ENCODE data around the gene COL5A2.

Gene COL5A2

GRCh38 chr2:189124175-189124574 lies 55.4 kb downstream of the COL5A2 start:
- no peak for DNase-seq (ENCODE audit: low read depth)
- H3K4me3 ChIP-seq (ENCODE audit: control insufficient read depth, low read depth, low read length): no peak overlapping the region
- TF ChIP-seq CTCF (conservative IDR thresholded peaks at IDR 0.05; ENCODE audit: control insufficient read depth, insufficient read depth, low read depth, low read length): no peak

- no peak for DNase-seq (ENCODE audit: low read depth)
- H3K4me3 ChIP-seq (ENCODE audit: control insufficient read depth, low read depth, low read length): no peak overlapping the region
- no peak for TF ChIP-seq CTCF (conservative IDR thresholded peaks at IDR 0.05; ENCODE audit: control insufficient read depth, insufficient read depth, low read depth, low read length)
Observed at GRCh38 chr2:189118386-189118785, 61.2 kb downstream of the COL5A2 start.

GRCh38 chr2:189116979-189117378 lies 62.6 kb downstream of the COL5A2 start:
- DNase-seq (ENCODE audit: low read depth): peak; percentile 45
- H3K4me3 ChIP-seq (ENCODE audit: control insufficient read depth, low read depth, low read length): no peak overlapping the region
- no peak for TF ChIP-seq CTCF (conservative IDR thresholded peaks at IDR 0.05; ENCODE audit: control insufficient read depth, insufficient read depth, low read depth, low read length)

- TF ChIP-seq CTCF (conservative IDR thresholded peaks at IDR 0.05; ENCODE audit: control insufficient read depth, insufficient read depth, low read depth, low read length): no peak
- peak; percentile 41 for DNase-seq (ENCODE audit: low read depth)
- H3K4me3 ChIP-seq (ENCODE audit: control insufficient read depth, low read depth, low read length): no peak overlapping the region
Observed at GRCh38 chr2:189116087-189116486, 63.5 kb downstream of the COL5A2 start.

- no peak overlapping the region for H3K4me3 ChIP-seq (ENCODE audit: control insufficient read depth, low read depth, low read length)
- TF ChIP-seq CTCF (conservative IDR thresholded peaks at IDR 0.05; ENCODE audit: control insufficient read depth, insufficient read depth, low read depth, low read length): no peak
- DNase-seq (ENCODE audit: low read depth): peak; percentile 56
Observed at GRCh38 chr2:189115126-189115525, 64.4 kb downstream of the COL5A2 start.

- no peak for TF ChIP-seq CTCF (conservative IDR thresholded peaks at IDR 0.05; ENCODE audit: control insufficient read depth, insufficient read depth, low read depth, low read length)
- DNase-seq (ENCODE audit: low read depth): peak; percentile 40
- H3K4me3 ChIP-seq (ENCODE audit: control insufficient read depth, low read depth, low read length): no peak overlapping the region
Observed at GRCh38 chr2:189113963-189114362, 65.6 kb downstream of the COL5A2 start.

GRCh38 chr2:189111063-189111715 lies 68.4 kb downstream of the COL5A2 start:
- TF ChIP-seq CTCF (conservative IDR thresholded peaks at IDR 0.05; ENCODE audit: control insufficient read depth, insufficient read depth, low read depth, low read length): no peak
- no peak for DNase-seq (ENCODE audit: low read depth)
- H3K4me3 ChIP-seq (ENCODE audit: control insufficient read depth, low read depth, low read length): no peak overlapping the region
